Parathyroid adenoma (tissue), 2 donors: Measurements from ENCODE around the gene LRRTM4.

Experiments
- H2AFZ ChIP-seq: fragments of 300-600 bp; sonication (generic); one replicate; pipeline ENCODE4 v1.7.0; 2017; ENCODE audit warnings: antibody characterized with exemption, mild to moderate bottlenecking
- H3K27ac ChIP-seq: fragments of 300-600 bp; sonication (generic); one replicate; pipeline ENCODE4 v1.7.0; 2017
- H3K27me3 ChIP-seq: fragments of 300-600 bp; sonication (generic); one replicate; pipeline ENCODE4 v1.7.0; 2017; ENCODE audit warnings: low read length; ENCODE audit not compliant: control insufficient read depth, insufficient read depth
- H3K36me3 ChIP-seq: fragments of 300-600 bp; sonication (generic); one replicate; pipeline ENCODE4 v1.7.0; 2017; ENCODE audit warnings: low read length; ENCODE audit not compliant: control insufficient read depth, insufficient read depth
- H3K4me1 ChIP-seq: fragments of 300-600 bp; sonication (generic); one replicate; pipeline ENCODE4 v1.7.0; 2017; ENCODE audit warnings: control low read depth
- H3K4me2 ChIP-seq: fragments of 300-600 bp; sonication (generic); one replicate; pipeline ENCODE4 v1.7.0; 2017; ENCODE audit warnings: low read length
- H3K4me3 ChIP-seq: fragments of 300-600 bp; sonication (generic); one replicate; pipeline ENCODE4 v1.7.0; 2017; ENCODE audit warnings: low read depth, low read length
- H3K79me2 ChIP-seq: fragments of 300-600 bp; sonication (generic); one replicate; pipeline ENCODE4 v1.7.0; 2017; ENCODE audit warnings: control low read depth
- H3K9ac ChIP-seq: fragments of 300-600 bp; sonication (generic); one replicate; pipeline ENCODE4 v1.7.0; 2017; ENCODE audit warnings: mild to moderate bottlenecking
- H3K9me3 ChIP-seq: fragments of 300-600 bp; sonication (generic); one replicate; pipeline ENCODE4 v1.7.0; 2017; ENCODE audit warnings: low read length; ENCODE audit not compliant: control insufficient read depth
- TF ChIP-seq, protein P1 (sequence below): fragments of 300-600 bp; sonication (generic); IDR thresholded peaks from one replicate; pipeline ENCODE4 v1.7.0; 2017; ENCODE audit warnings: antibody characterized with exemption, mild to moderate bottlenecking
- donor health status: primary hyperparathyroidism.

The LRRTM4 gene

DNA sequence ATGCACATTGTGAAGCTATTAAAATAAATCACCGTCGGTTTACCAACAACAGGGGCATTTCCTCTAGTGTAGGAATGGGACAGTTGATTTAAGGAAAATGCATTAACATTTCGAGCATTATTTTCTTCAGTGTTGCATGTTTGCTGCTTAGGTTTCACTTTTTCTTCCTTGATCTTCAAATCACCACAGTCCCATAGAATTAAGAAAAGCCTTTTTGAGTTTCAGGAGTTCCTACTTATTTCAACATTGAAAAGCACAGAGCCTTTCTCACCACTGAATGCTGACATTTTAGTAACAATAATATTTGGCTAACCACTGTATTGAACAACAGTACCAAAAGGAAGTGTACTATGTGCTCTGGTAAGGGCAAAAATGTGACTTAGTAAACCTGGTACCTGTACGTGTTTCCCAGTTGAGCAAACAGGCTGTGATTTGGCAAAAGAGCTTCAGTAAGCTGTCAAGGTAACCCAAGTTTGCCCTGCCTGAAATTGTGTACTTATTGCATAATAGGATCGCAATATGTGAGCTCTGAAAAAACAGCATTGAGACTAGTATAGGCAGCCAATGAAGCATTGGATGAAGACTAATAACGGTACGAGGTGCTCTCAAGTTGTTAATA, 2.2 kb downstream of the LRRTM4 start:
- Histone ChIP-seq H3K36me3 (no peaks in the 10 kb centered on the region), H3K4me3 (no peak overlapping the region), H2AFZ (no peak overlapping the region), H3K27me3 (no peaks in the 10 kb centered on the region), H3K9me3 (no peaks in the 10 kb centered on the region), H3K4me2 (no peak overlapping the region), H3K4me1 (no peaks in the 10 kb centered on the region), H3K27ac (no peak overlapping the region), H3K9ac (no peak overlapping the region), H3K79me2 (no peaks in the 10 kb centered on the region)
- TF ChIP-seq, protein P1, sequence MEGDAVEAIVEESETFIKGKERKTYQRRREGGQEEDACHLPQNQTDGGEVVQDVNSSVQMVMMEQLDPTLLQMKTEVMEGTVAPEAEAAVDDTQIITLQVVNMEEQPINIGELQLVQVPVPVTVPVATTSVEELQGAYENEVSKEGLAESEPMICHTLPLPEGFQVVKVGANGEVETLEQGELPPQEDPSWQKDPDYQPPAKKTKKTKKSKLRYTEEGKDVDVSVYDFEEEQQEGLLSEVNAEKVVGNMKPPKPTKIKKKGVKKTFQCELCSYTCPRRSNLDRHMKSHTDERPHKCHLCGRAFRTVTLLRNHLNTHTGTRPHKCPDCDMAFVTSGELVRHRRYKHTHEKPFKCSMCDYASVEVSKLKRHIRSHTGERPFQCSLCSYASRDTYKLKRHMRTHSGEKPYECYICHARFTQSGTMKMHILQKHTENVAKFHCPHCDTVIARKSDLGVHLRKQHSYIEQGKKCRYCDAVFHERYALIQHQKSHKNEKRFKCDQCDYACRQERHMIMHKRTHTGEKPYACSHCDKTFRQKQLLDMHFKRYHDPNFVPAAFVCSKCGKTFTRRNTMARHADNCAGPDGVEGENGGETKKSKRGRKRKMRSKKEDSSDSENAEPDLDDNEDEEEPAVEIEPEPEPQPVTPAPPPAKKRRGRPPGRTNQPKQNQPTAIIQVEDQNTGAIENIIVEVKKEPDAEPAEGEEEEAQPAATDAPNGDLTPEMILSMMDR: no peak

DNA sequence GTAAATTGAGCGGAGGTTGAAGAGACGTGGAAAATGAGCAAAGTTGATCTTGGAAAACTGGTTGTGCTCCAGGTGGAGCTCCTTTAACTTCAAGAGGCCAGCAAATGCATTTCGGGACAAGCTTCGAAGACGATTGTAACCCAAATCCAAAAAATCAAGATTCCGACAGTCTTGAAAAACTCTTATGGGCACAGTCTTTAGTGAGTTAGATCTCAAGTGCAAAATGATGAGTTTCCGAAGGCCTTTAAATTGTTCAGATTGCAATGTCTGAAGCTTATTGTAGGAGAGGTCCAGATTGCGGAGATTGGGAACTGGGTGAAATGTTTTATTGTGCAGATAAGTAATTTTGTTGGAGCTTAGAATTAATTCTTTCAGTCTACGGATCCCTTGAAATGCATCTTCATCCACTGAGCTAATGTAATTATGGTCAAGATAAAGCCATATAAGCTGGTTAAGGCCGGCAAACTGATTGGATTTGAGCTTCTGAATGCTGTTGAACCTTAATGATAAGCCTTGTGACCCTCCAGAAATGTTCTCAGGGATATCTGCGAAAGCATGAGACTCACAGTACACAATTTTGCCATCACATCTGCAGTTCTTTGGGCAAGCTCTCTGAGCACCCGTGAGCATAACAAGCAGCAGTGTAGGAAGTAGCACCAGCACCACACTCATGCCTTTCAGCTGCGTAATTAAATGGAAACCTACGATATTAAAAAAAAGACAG, 2.9 kb downstream of the LRRTM4 start:
- H3K4me1 ChIP-seq: no peaks in the 10 kb centered on the region
- no peaks in the 10 kb centered on the region for H3K79me2 ChIP-seq
- no peak overlapping the region for H3K4me3 ChIP-seq
- H2AFZ ChIP-seq: no peak overlapping the region
- no peak overlapping the region for H3K27ac ChIP-seq
- H3K27me3 ChIP-seq: no peaks in the 10 kb centered on the region
- no peaks in the 10 kb centered on the region for H3K36me3 ChIP-seq
- H3K9ac ChIP-seq: no peak overlapping the region
- no peak overlapping the region for H3K4me2 ChIP-seq
- no peaks in the 10 kb centered on the region for H3K9me3 ChIP-seq
- TF ChIP-seq, protein P1: no peak

DNA sequence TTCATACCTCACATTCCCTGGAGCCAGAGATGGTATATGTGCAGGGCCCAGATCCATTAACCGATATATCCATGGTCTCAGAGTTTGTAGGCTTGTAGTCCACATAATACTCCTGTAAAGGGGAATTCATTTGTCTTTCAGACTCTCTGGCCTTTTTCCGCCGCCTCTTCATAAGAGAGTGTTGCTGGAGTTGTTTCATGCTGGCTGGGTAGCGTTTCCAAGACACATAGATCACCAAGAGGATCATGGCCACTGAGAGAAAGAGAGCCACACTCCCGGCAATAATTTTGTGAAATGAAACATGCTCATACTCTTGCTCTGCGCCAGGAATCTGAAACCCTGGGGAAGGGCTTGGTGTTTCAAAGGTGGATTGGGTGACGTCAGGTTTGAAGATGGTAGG, 3.9 kb downstream of the LRRTM4 start:
- Histone ChIP-seq H3K9me3 (no peaks in the 10 kb centered on the region), H3K4me2 (no peak overlapping the region), H3K27ac (no peak overlapping the region), H3K27me3 (no peaks in the 10 kb centered on the region), H2AFZ (no peak overlapping the region), H3K79me2 (no peaks in the 10 kb centered on the region), H3K36me3 (no peaks in the 10 kb centered on the region), H3K4me1 (no peaks in the 10 kb centered on the region), H3K9ac (no peak overlapping the region), H3K4me3 (no peak overlapping the region)
- TF ChIP-seq, protein P1: no peak

DNA sequence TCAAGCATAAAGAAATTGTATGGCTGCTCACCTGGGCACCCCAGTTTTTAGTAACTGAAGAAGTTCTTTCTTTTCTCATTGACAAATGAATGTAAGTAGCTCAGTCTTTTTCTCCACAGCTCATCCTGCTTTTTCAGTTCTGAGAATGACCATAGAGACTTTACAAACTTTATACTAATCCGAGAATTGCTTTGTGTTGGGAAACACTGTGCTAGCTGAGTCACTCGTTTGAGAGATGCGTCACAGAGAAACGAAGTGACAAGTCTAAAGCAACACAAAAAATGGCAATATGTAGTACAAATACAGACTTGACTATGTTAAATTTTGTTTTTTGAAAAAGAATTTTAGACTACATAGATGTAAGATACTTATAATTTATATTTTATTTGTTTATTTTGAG, 9.0 kb downstream of the LRRTM4 start:
- H3K79me2 ChIP-seq: no peaks in the 10 kb centered on the region
- H3K36me3 ChIP-seq: no peaks in the 10 kb centered on the region
- TF ChIP-seq, protein P1: no peak
- H2AFZ ChIP-seq: no peak overlapping the region
- H3K4me1 ChIP-seq: no peaks in the 10 kb centered on the region
- H3K9ac ChIP-seq: no peak overlapping the region
- no peak overlapping the region for H3K4me2 ChIP-seq
- H3K4me3 ChIP-seq: no peak overlapping the region
- H3K27me3 ChIP-seq: no peaks in the 10 kb centered on the region
- H3K9me3 ChIP-seq: no peaks in the 10 kb centered on the region
- H3K27ac ChIP-seq: no peak overlapping the region

DNA sequence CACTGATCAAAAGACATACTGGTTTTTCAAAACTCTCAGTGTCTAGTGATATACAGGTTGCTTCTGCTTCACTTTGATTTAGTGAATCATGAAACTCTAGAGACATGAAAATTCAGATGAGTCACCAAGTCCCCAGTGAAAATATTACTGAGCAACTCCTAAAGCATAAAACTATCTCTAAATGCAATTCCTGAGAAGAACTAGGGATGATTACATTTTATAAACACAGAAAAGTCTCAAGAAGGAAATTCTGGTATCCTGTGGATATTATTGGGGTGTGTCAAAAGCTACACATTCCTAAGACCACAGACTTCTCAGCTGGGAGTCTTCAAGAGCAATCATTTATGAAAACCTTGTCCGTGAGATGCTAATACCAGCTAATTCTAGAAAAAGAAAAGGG, 9.7 kb downstream of the LRRTM4 start:
- H3K27me3 ChIP-seq: no peaks in the 10 kb centered on the region
- no peaks in the 10 kb centered on the region for H3K9me3 ChIP-seq
- H3K9ac ChIP-seq: no peak overlapping the region
- no peak overlapping the region for H3K4me3 ChIP-seq
- no peak overlapping the region for H2AFZ ChIP-seq
- H3K27ac ChIP-seq: no peak overlapping the region
- H3K4me2 ChIP-seq: no peak overlapping the region
- H3K79me2 ChIP-seq: no peaks in the 10 kb centered on the region
- no peaks in the 10 kb centered on the region for H3K4me1 ChIP-seq
- H3K36me3 ChIP-seq: no peaks in the 10 kb centered on the region
- TF ChIP-seq, protein P1: no peak
